Measurements from ENCODE around the gene SETD3. TPM values are rescaled to one million over a fixed set of nuclear protein-coding genes. Genes with fewer than 3 reads are reported as not detected.

The SETD3 gene
- total and polyA plus RNA-seq, 10 of the 15 experiments (the other 5 are each of a cell fraction or from before 2014, with no cell fraction given) = 11.3 to 44.2 (median 36.5) TPM

- TF ChIP-seq CTCF (IDR thresholded peaks at IDR 0.05 in 2 of 3, conservative IDR thresholded peaks at IDR 0.05 in 1 of 3; ENCODE audit: control insufficient read depth in 2 of 3, extremely low read depth in 1 of 3, insufficient read depth in 1 of 3, low read depth in 3 of 3, low read length in 3 of 3) (no peak), JUND (IDR thresholded peaks at IDR 0.05; ENCODE audit: low read depth, low read length) (no peak), RAD51 (IDR thresholded peaks at IDR 0.05) (no peak), NFXL1 (IDR thresholded peaks at IDR 0.05; ENCODE audit: borderline replicate concordance) (no peak), ZNF217 (IDR thresholded peaks at IDR 0.05) (no peak), TCF12 (IDR thresholded peaks at IDR 0.05; ENCODE audit: low read depth, low read length) (no peak), GATAD2B (conservative IDR thresholded peaks at IDR 0.05; ENCODE audit: low read depth) (no peak), SREBF1 (IDR thresholded peaks at IDR 0.05; ENCODE audit: low read length) (no peak), ZNF687 (IDR thresholded peaks at IDR 0.05) (no peak), RB1 (IDR thresholded peaks at IDR 0.05; ENCODE audit: borderline replicate concordance) (no peak), SUZ12 (IDR thresholded peaks at IDR 0.05; ENCODE audit: unreplicated experiment) (no peak), SP1 (IDR thresholded peaks at IDR 0.05; ENCODE audit: low read depth, low read length) (no peak), NBN (IDR thresholded peaks at IDR 0.05) (no peak), CBX5 (IDR thresholded peaks at IDR 0.05; ENCODE audit: low read depth) (no peak)
- TF ChIP-seq, protein P1, sequence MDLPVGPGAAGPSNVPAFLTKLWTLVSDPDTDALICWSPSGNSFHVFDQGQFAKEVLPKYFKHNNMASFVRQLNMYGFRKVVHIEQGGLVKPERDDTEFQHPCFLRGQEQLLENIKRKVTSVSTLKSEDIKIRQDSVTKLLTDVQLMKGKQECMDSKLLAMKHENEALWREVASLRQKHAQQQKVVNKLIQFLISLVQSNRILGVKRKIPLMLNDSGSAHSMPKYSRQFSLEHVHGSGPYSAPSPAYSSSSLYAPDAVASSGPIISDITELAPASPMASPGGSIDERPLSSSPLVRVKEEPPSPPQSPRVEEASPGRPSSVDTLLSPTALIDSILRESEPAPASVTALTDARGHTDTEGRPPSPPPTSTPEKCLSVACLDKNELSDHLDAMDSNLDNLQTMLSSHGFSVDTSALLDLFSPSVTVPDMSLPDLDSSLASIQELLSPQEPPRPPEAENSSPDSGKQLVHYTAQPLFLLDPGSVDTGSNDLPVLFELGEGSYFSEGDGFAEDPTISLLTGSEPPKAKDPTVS (IDR thresholded peaks at IDR 0.05; ENCODE audit: low read depth, low read length) = no peak
- TF ChIP-seq, protein P2, sequence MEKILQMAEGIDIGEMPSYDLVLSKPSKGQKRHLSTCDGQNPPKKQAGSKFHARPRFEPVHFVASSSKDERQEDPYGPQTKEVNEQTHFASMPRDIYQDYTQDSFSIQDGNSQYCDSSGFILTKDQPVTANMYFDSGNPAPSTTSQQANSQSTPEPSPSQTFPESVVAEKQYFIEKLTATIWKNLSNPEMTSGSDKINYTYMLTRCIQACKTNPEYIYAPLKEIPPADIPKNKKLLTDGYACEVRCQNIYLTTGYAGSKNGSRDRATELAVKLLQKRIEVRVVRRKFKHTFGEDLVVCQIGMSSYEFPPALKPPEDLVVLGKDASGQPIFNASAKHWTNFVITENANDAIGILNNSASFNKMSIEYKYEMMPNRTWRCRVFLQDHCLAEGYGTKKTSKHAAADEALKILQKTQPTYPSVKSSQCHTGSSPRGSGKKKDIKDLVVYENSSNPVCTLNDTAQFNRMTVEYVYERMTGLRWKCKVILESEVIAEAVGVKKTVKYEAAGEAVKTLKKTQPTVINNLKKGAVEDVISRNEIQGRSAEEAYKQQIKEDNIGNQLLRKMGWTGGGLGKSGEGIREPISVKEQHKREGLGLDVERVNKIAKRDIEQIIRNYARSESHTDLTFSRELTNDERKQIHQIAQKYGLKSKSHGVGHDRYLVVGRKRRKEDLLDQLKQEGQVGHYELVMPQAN (conservative IDR thresholded peaks at IDR 0.05) = no peak
These were observed 84.6 kb downstream of the SETD3 start (continued) for GRCh38 chr14:99395909-99396530.

All from GM12878 (cell line).